ENCODE measurements around the gene ADARB2.
A peak's percentile ranks its signal among the peaks of the same experiment; 100 is the strongest.

Gene ADARB2

GRCh38 chr10:1712944-1713671 lies 24.2 kb downstream of the ADARB2 start:
- no peak overlapping the region for H3K27ac Mint-ChIP-seq
- peaks cover 57% of the 10 kb centered on the region for H3K27me3 Mint-ChIP-seq

DNA sequence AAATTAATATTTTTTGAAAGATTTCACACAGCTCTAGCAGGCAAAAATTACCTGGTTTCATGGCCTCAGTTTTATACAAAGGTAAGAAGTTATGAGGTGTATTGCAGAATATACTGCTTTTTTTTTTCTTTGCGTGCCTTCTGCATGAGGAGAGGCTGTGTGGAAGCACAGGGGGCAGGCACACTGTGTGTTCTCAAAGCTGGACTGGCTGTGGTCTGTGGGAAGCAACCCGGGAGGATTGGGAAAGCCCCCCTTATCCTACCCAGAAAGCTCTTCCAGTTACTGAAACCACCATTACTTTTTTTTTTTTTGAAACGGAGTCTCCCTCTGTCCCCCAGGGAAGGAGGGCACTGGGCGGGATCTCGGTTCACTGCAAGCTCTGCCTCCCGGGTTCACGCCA lies 25.0 kb downstream of the ADARB2 start:
- Mint-ChIP-seq H3K27me3 (peaks cover 50% of the 10 kb centered on the region), H3K9me3 (peaks cover 5% of the 10 kb centered on the region), H3K36me3 (no peaks in the 10 kb centered on the region), H3K4me1 (peaks cover 11% of the 10 kb centered on the region), H3K4me3 (no peak overlapping the region), H3K27ac (no peak overlapping the region)

More at GRCh38 chr10:1712944-1713671, 24.2 kb downstream of the ADARB2 start:
- Mint-ChIP-seq H3K9me3 (no peaks in the 10 kb centered on the region), H3K36me3 (peaks cover 2% of the 10 kb centered on the region), H3K4me3 (no peak overlapping the region), H3K4me1 (peaks cover 6% of the 10 kb centered on the region)

GRCh38 chr10:1709161-1709560 lies 28.2 kb downstream of the ADARB2 start:
- H3K27ac Mint-ChIP-seq: no peak overlapping the region
- no peaks in the 10 kb centered on the region for H3K36me3 Mint-ChIP-seq
- peaks cover 41% of the 10 kb centered on the region for H3K27me3 Mint-ChIP-seq
- no peak overlapping the region for H3K4me3 Mint-ChIP-seq
- peaks cover 6% of the 10 kb centered on the region for H3K9me3 Mint-ChIP-seq
- H3K4me1 Mint-ChIP-seq: peaks cover 20% of the 10 kb centered on the region

GRCh38 chr10:1708746-1709145 lies 28.6 kb downstream of the ADARB2 start:
- H3K4me3 Mint-ChIP-seq: no peak overlapping the region
- H3K4me1 Mint-ChIP-seq: peaks cover 20% of the 10 kb centered on the region
- no peaks in the 10 kb centered on the region for H3K36me3 Mint-ChIP-seq
- H3K27me3 Mint-ChIP-seq: peaks cover 37% of the 10 kb centered on the region
- no peak overlapping the region for H3K27ac Mint-ChIP-seq
- peaks cover 6% of the 10 kb centered on the region for H3K9me3 Mint-ChIP-seq

GRCh38 chr10:1706711-1707110 lies 30.6 kb downstream of the ADARB2 start:
- peaks cover 43% of the 10 kb centered on the region for H3K27me3 Mint-ChIP-seq

GRCh38 chr10:1706256-1706655 lies 31.1 kb downstream of the ADARB2 start:
- H3K4me1 Mint-ChIP-seq: peaks cover 20% of the 10 kb centered on the region
- peaks cover 2% of the 10 kb centered on the region for H3K36me3 Mint-ChIP-seq
- no peak overlapping the region for H3K27ac Mint-ChIP-seq
- peaks cover 42% of the 10 kb centered on the region for H3K27me3 Mint-ChIP-seq
- peaks cover 13% of the 10 kb centered on the region for H3K9me3 Mint-ChIP-seq
- no peak overlapping the region for H3K4me3 Mint-ChIP-seq

More at GRCh38 chr10:1706711-1707110, 30.6 kb downstream of the ADARB2 start:
- Mint-ChIP-seq H3K27ac (no peak overlapping the region), H3K4me1 (peaks cover 20% of the 10 kb centered on the region), H3K9me3 (peaks cover 13% of the 10 kb centered on the region), H3K4me3 (peak overlapping the region; percentile 6), H3K36me3 (peaks cover 2% of the 10 kb centered on the region)

GRCh38 chr10:1698185-1698584 lies 39.1 kb downstream of the ADARB2 start:
- Mint-ChIP-seq H3K36me3 (peaks cover 2% of the 10 kb centered on the region), H3K9me3 (peaks cover 8% of the 10 kb centered on the region), H3K4me1 (no peaks in the 10 kb centered on the region), H3K4me3 (no peak overlapping the region), H3K27ac (no peak overlapping the region), H3K27me3 (peaks cover 29% of the 10 kb centered on the region)

DNA sequence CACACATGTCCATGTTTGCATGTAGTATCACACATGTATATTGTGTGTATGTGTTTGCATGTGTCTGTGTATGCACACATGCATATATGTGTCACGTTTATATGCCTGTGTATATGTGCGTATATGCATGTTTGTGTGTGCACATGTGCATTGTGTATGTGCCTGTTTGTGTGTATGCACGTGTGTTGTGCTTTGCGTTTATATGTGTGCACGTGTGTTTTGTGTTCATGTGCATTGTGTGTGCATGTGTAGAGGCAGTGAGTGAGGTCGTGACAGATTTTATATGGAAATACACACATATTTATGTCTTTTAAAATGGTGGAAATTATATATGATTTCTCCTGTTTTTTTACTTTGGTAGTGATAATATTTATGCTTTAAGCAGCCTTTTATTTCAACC lies 41.2 kb downstream of the ADARB2 start:
- no peak overlapping the region for H3K4me3 Mint-ChIP-seq
- H3K36me3 Mint-ChIP-seq: no peaks in the 10 kb centered on the region
- H3K27me3 Mint-ChIP-seq: peaks cover 18% of the 10 kb centered on the region
- no peak overlapping the region for H3K27ac Mint-ChIP-seq
- H3K9me3 Mint-ChIP-seq: no peaks in the 10 kb centered on the region
- no peaks in the 10 kb centered on the region for H3K4me1 Mint-ChIP-seq

- Mint-ChIP-seq H3K4me1 (no peaks in the 10 kb centered on the region), H3K36me3 (no peaks in the 10 kb centered on the region), H3K27ac (no peak overlapping the region), H3K27me3 (peaks cover 27% of the 10 kb centered on the region), H3K4me3 (no peak overlapping the region), H3K9me3 (no peaks in the 10 kb centered on the region)
These were observed 47.2 kb downstream of the ADARB2 start for GRCh38 chr10:1690086-1690485.

GRCh38 chr10:1688531-1688930 lies 48.8 kb downstream of the ADARB2 start:
- Mint-ChIP-seq H3K4me3 (no peak overlapping the region), H3K36me3 (no peaks in the 10 kb centered on the region), H3K9me3 (no peaks in the 10 kb centered on the region), H3K4me1 (no peaks in the 10 kb centered on the region), H3K27ac (no peak overlapping the region), H3K27me3 (peaks cover 24% of the 10 kb centered on the region)

- Mint-ChIP-seq H3K4me3 (no peak overlapping the region), H3K27ac (no peak overlapping the region), H3K36me3 (no peaks in the 10 kb centered on the region), H3K4me1 (no peaks in the 10 kb centered on the region), H3K27me3 (peaks cover 24% of the 10 kb centered on the region), H3K9me3 (no peaks in the 10 kb centered on the region)
These were observed 49.6 kb downstream of the ADARB2 start for GRCh38 chr10:1687623-1688150.

GRCh38 chr10:1687190-1687589 lies 50.1 kb downstream of the ADARB2 start:
- no peak overlapping the region for H3K4me3 Mint-ChIP-seq
- no peaks in the 10 kb centered on the region for H3K4me1 Mint-ChIP-seq
- H3K9me3 Mint-ChIP-seq: no peaks in the 10 kb centered on the region
- peaks cover 22% of the 10 kb centered on the region for H3K27me3 Mint-ChIP-seq
- no peaks in the 10 kb centered on the region for H3K36me3 Mint-ChIP-seq
- H3K27ac Mint-ChIP-seq: no peak overlapping the region

DNA sequence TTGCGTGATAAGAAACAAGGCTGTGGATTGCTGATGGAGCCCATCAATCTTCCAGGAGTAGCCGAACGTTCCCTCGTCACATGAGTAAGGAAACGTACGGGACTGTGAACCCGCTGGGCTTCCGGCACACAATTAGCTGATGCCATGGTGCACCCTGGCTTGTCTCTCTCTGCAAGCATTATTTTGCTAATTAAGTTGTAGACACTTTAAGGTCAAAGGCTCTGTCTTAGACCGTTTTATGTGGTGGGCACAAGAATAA lies 50.9 kb downstream of the ADARB2 start:
- H3K9me3 Mint-ChIP-seq: no peaks in the 10 kb centered on the region
- H3K36me3 Mint-ChIP-seq: no peaks in the 10 kb centered on the region
- H3K27ac Mint-ChIP-seq: no peak overlapping the region
- no peak overlapping the region for H3K4me3 Mint-ChIP-seq
- H3K4me1 Mint-ChIP-seq: no peaks in the 10 kb centered on the region
- peaks cover 23% of the 10 kb centered on the region for H3K27me3 Mint-ChIP-seq

GRCh38 chr10:1685699-1686490 lies 51.4 kb downstream of the ADARB2 start:
- Mint-ChIP-seq H3K4me3 (no peak overlapping the region), H3K9me3 (no peaks in the 10 kb centered on the region), H3K36me3 (no peaks in the 10 kb centered on the region), H3K4me1 (no peaks in the 10 kb centered on the region), H3K27ac (no peak overlapping the region), H3K27me3 (peaks cover 23% of the 10 kb centered on the region)

GRCh38 chr10:1684991-1685390 lies 52.3 kb downstream of the ADARB2 start:
- Mint-ChIP-seq H3K27me3 (peaks cover 19% of the 10 kb centered on the region), H3K9me3 (no peaks in the 10 kb centered on the region), H3K4me1 (no peaks in the 10 kb centered on the region), H3K36me3 (no peaks in the 10 kb centered on the region), H3K4me3 (no peak overlapping the region), H3K27ac (no peak overlapping the region)

DNA sequence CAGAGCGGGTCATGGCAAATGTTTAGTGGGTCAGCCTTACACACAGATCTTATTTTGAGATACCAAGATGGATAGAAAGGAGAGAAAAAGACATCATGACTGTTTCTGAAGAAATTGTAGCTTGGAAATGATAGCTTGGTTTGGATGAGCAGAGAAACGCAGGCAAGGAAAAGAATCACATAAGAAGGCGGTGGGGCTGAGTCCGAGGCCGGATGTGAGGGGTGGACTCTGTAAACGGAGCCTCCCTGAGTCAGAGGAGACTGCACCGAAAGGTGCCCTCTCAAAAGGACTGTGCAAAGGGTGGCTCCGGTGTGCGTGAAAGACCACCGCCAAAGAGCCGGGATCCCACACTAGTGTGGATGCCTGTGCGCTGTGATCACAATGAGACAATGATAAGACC lies 53.7 kb downstream of the ADARB2 start:
- H3K27ac Mint-ChIP-seq: no peak overlapping the region
- no peaks in the 10 kb centered on the region for H3K36me3 Mint-ChIP-seq
- H3K4me3 Mint-ChIP-seq: no peak overlapping the region
- no peaks in the 10 kb centered on the region for H3K9me3 Mint-ChIP-seq
- no peaks in the 10 kb centered on the region for H3K4me1 Mint-ChIP-seq
- H3K27me3 Mint-ChIP-seq: peaks cover 15% of the 10 kb centered on the region
